HCT116 (cell line): ENCODE measurements around the gene TXNDC12. TPM values are rescaled to one million over a fixed set of nuclear protein-coding genes. Genes with fewer than 3 reads are reported as not detected.
A peak's percentile ranks its signal among the peaks of the same experiment; 100 is the strongest.

ENCODE experiments used
- ATAC-seq: fragments of 200-7000 bp; cut with Tn5 transposase; 2 replicates; pipeline ENCODE4 v1.9.1; 2020; ENCODE audit warnings: mild to moderate bottlenecking, moderate library complexity
- BruUV-seq: library from RNA; stranded (reverse); fragments of 400-500 nt; replicated peaks from 2 replicates; lab custom pipeline; 2021; lab: Mats Ljungman, UMichigan
- CTCF ChIA-PET: fragments of 300-600 bp; sonication (Branson Sonifier 250); formaldehyde crosslinking; loops from one replicate; lab custom pipeline; 2021; ENCODE audit warnings: antibody characterized with exemption; lab: Charles Lee
- POLR2A ChIA-PET: fragments of 300-600, 350-600 bp; sonication (Branson Sonifier 250); formaldehyde crosslinking; loops from one replicate; lab custom pipeline; 2021; ENCODE audit warnings: antibody characterized with exemption; lab: Charles Lee
- RAD21 ChIA-PET, 2 experiments: fragments of 300-600 bp; sonication (Branson Sonifier 250); formaldehyde crosslinking; loops; one replicate each; lab custom pipeline; 2023; ENCODE audit warnings: low total read pairs in 2 of 2; ENCODE audit not compliant: uncharacterized antibody in 2 of 2, unreplicated experiment in 2 of 2, low non-redundant PET in 1 of 2; lab: Charles Lee
- DNase-seq: peaks from one replicate; pipeline ENCODE4 v3.0.0-alpha.2; 2010; ENCODE audit warnings: low read depth, low spot score
- H2AFZ ChIP-seq: fragments of 200-600 bp; shearing (Covaris generic), sonication (generic); 2 replicates; pipeline ENCODE4 v1.6.1; 2017; ENCODE audit warnings: low read depth, mixed run types, mixed read lengths, antibody characterized with exemption, low read length; ENCODE audit not compliant: poor library complexity, severe bottlenecking
- H3K27ac ChIP-seq: 2 replicates; pipeline ENCODE4 v1.5.1; 2012; ENCODE audit warnings: low read depth, low read length
- H3K27me3 ChIP-seq: fragments of 200-600 bp; sonication (generic); 2 replicates; pipeline ENCODE4 v1.6.1; 2016; ENCODE audit warnings: mixed run types, low read length, mixed read lengths; ENCODE audit not compliant: insufficient read depth
- H3K36me3 ChIP-seq, 2 experiments: fragments of 200-500 bp in 1 of 2; fragments of 200-600 bp in 1 of 2; sonication (Bioruptor generic) in 1 of 2; sonication (generic) in 1 of 2; 2 replicates each; pipeline versions ENCODE4 v1.5.1 to v1.6.1; 2014 to 2016; ENCODE audit warnings: low read length in 2 of 2, inconsistent platforms in 1 of 2, mixed read lengths in 1 of 2, mixed run types in 1 of 2; ENCODE audit not compliant: insufficient read depth in 2 of 2, control insufficient read depth in 1 of 2
- H3K4me1 ChIP-seq, 2 experiments: fragments of 200-600 bp in 1 of 2; sonication (generic) in 1 of 2; 2 replicates each; pipeline versions ENCODE4 v1.5.1 to v1.6.1; 2012 to 2017; ENCODE audit warnings: low read length in 2 of 2, inconsistent platforms in 1 of 2, mild to moderate bottlenecking in 1 of 2, mixed read lengths in 1 of 2, mixed run types in 1 of 2, moderate library complexity in 1 of 2; ENCODE audit not compliant: insufficient read depth in 2 of 2, control insufficient read depth in 1 of 2
- H3K4me2 ChIP-seq: fragments of 200-600 bp; sonication (generic); 2 replicates; pipeline ENCODE4 v1.6.1; 2017; ENCODE audit warnings: mixed run types, low read length, mixed read lengths
- H3K4me3 ChIP-seq, 2 experiments: fragments of 200-600 bp in 1 of 2; sonication (generic) in 1 of 2; replicated peaks in 1 of 2; 2 replicates each; pipeline ENCODE4 v1.5.1; 2011 to 2016; ENCODE audit warnings: low read length in 2 of 2, control low read depth in 1 of 2, low read depth in 1 of 2, mild to moderate bottlenecking in 1 of 2, mixed read lengths in 1 of 2, mixed run types in 1 of 2
- H3K79me2 ChIP-seq: fragments of 200-600 bp; sonication (generic); 2 replicates; pipeline ENCODE4 v1.6.1; 2017; ENCODE audit warnings: mild to moderate bottlenecking, mixed run types, low read length, moderate library complexity, mixed read lengths; ENCODE audit not compliant: insufficient read depth
- H3K9ac ChIP-seq: fragments of 200-600 bp; sonication (generic); 2 replicates; pipeline ENCODE4 v1.6.1; 2016; ENCODE audit warnings: low read length, mixed read lengths
- H3K9me2 ChIP-seq: fragments of 200-600 bp; sonication (generic), shearing (Covaris generic); 2 replicates; pipeline ENCODE4 v1.6.1; 2017; ENCODE audit warnings: mixed run types, mild to moderate bottlenecking, moderate library complexity; ENCODE audit not compliant: insufficient read depth
- H3K9me3 ChIP-seq, 2 experiments: fragments of 200-500 bp in 1 of 2; fragments of 200-600 bp in 1 of 2; sonication (Bioruptor generic) in 1 of 2; sonication (generic) in 1 of 2; 2 replicates each; pipeline ENCODE4 v1.6.1; 2014 to 2017; ENCODE audit warnings: low read length in 2 of 2, mixed read lengths in 2 of 2, inconsistent platforms in 1 of 2, low read depth in 1 of 2, mild to moderate bottlenecking in 1 of 2, mixed run types in 1 of 2, moderate library complexity in 1 of 2; ENCODE audit not compliant: control insufficient read depth in 1 of 2, insufficient read depth in 1 of 2
- H4K20me1 ChIP-seq: fragments of 200-600 bp; sonication (generic), shearing (Covaris generic); 2 replicates; pipeline ENCODE4 v1.6.1; 2017; ENCODE audit warnings: mixed run types, mild to moderate bottlenecking, moderate library complexity; ENCODE audit not compliant: insufficient read depth
- CBX3 ChIP-seq: IDR thresholded peaks from 2 replicates; pipeline ENCODE4 v1.6.1; 2012; ENCODE audit warnings: low read depth
- EGR1 ChIP-seq: IDR thresholded peaks from 2 replicates; pipeline ENCODE4 v1.6.1; 2012; ENCODE audit warnings: low read depth
- ELF1 ChIP-seq: IDR thresholded peaks from 2 replicates; pipeline ENCODE4 v1.6.1; 2012; ENCODE audit warnings: low read depth, borderline replicate concordance
- EZH2 ChIP-seq: fragments of 200-600 bp; sonication (generic); IDR thresholded peaks from 2 replicates; pipeline ENCODE4 v1.6.1; 2017; ENCODE audit warnings: antibody characterized with exemption, mixed run types
- EZH2phosphoT487 ChIP-seq: fragments of 200-600 bp; IDR thresholded peaks from 2 replicates; pipeline ENCODE4 v1.6.1; 2018; ENCODE audit warnings: antibody characterized with exemption, borderline replicate concordance
- POLR2AphosphoS5 ChIP-seq: IDR thresholded peaks from 2 replicates; pipeline ENCODE4 v1.6.1; 2011; ENCODE audit warnings: mild to moderate bottlenecking, low read depth, low read length, moderate library complexity
- RAD21 ChIP-seq: IDR thresholded peaks from 2 replicates; pipeline ENCODE4 v1.6.1; 2012; ENCODE audit warnings: low read depth, mild to moderate bottlenecking
- SIN3A ChIP-seq: IDR thresholded peaks from 2 replicates; pipeline ENCODE4 v1.6.1; 2012; ENCODE audit warnings: low read depth
- SRF ChIP-seq: IDR thresholded peaks from 2 replicates; pipeline ENCODE4 v1.6.1; 2012; ENCODE audit warnings: low read depth
- TCF7L2 ChIP-seq: IDR thresholded peaks from 2 replicates; pipeline ENCODE4 v1.7.0; 2011; ENCODE audit warnings: borderline replicate concordance, inconsistent platforms; ENCODE audit not compliant: insufficient read depth, insufficient read length; ENCODE audit errors: extremely low read depth
- YY1 ChIP-seq: IDR thresholded peaks from 2 replicates; pipeline ENCODE4 v1.6.1; 2011; ENCODE audit warnings: low read length, low read depth, moderate library complexity, mild to moderate bottlenecking; ENCODE audit not compliant: insufficient replicate concordance; ENCODE audit errors: extremely low read depth
- ZFX ChIP-seq: fragments of 450-650 bp; IDR thresholded peaks from 2 replicates; pipeline ENCODE4 v1.6.1; 2017
- ZNF274 ChIP-seq: fragments of 200-500 bp; sonication (Bioruptor generic); IDR thresholded peaks from 2 replicates; pipeline ENCODE4 v1.6.1; 2014; ENCODE audit warnings: mild to moderate bottlenecking, low read depth, low read length, inconsistent platforms
- intact Hi-C: fragments of 100-400 bp; cut with micrococcal nuclease; formaldehyde crosslinking; loops from 2 replicates; pipeline ENCODE4 v1.10.0; 2022
- total RNA-seq: library from RNA; stranded (reverse); gene quantifications from one replicate; pipeline ENCODE4 v1.2.1, GENCODE V29; 2021; ENCODE audit not compliant: unreplicated experiment
- TF ChIP-seq, protein P1 (sequence below): IDR thresholded peaks from 2 replicates; pipeline ENCODE4 v1.6.1; 2012
- TF ChIP-seq, protein P2 (sequence below): IDR thresholded peaks from 2 replicates; pipeline ENCODE4 v1.6.1; 2012; ENCODE audit warnings: low read depth

TXNDC12 gene
- total RNA-seq, 1 experiment from 2014 or later = 82.8 TPM

DNA sequence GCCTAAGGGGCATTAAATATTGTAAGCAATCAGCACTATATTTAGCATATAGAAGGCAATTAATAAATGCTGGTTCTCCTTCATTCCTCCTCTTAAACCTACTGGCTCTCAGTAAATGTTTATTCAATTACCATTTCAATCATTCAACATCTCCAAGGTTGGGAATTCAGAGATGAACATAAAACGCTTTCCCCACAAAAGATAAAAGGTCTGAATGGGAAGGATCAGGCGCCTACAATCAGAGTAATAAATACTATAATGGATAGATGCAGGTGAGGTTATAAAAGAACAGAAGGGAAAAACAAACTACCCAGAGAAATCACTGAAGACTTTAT lies 21.0 kb downstream of the TXNDC12 start:
- Histone ChIP-seq H3K4me1 (peaks cover 5 to 17% of the 10 kb centered on the region in 2 experiments; a peak in 2 of 4 replicates), H3K9me2 (no peaks in the 10 kb centered on the region), H3K9ac (peak overlapping the region; percentile 92), H4K20me1 (no peaks in the 10 kb centered on the region), H3K9me3 (no peaks in the 10 kb centered on the region), H3K4me2 (peak overlapping the region; percentile 87), H3K27me3 (no peaks in the 10 kb centered on the region), H2AFZ (peak overlapping the region; percentile 14), H3K36me3 (peaks cover 0 to 6% of the 10 kb centered on the region in 2 experiments; a peak in 3 of 4 replicates), H3K27ac (peak overlapping the region; percentile 78), H3K4me3 (peak overlapping the region; percentile 87 to 91), H3K79me2 (peaks cover 42% of the 10 kb centered on the region)
- ChIA-PET CTCF (no interaction called here), POLR2A (interaction anchor here (2.4 kb wide), 1 partner anchor 21 kb away, joined by 9 read pairs; the partner anchor contains the start of gene TXNDC12), RAD21 (no interaction called here)
- intact Hi-C loops = no loop called here
- no TSS peak for BruUV-seq
- ATAC-seq = no peak
- TF ChIP-seq EGR1 = 0 out of 2 replicates have a peak, but pooled peaks have one; percentile 19
- TF ChIP-seq SRF = no peak
- DNase-seq = no peak

DNA sequence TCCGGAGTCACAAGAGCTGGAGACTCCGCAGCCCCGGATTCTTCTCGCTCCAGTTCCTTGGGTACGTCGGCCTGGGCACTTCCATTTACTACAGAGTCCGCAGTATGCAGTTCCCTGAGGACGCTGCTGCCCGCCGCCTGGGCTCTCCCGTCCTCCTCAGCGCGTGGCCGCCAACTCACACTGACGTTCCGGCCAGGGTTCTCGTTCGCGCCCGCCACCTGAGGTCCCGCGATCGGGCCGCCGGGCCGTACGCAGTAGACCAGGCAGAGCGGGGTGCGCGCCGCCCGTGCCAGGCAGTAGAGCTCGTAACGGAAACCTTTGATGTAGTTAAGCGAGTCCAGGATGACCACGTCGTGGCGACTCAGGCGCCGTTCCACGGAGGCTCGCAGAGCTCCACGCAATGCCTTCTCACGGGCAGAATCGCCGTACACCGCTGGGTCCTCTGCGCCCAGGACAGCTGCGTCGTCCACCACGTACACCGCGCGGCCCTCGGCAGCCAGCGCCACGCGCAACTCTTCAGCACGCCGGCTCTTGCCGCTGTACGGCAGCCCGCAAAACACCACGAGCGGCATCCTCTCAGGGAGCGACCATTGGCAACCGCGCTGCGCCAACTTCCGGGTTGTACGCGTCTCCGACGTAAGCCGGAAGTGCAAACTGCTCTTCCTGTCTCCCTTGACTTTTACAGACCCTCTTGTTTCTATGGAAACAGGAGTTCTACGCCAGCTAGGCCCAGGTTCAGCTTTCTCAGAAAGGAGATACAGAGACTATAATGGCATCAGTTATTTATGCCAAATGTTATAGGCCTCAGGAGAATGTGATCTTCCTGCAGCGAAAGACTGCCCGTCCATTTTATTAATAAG lies 21.6 kb downstream of the TXNDC12 start, which contains the start of gene KTI12:
TSS of gene KTI12 (minus strand) at position 621 of the 860 bp plus-strand sequence. CDS start at position 572, 49 bp downstream.
- peak within 1 kb of the TSS; percentile 78 for H3K27ac ChIP-seq
- no peak for TF ChIP-seq SRF
- peak; percentile 61 for TF ChIP-seq ZFX
- no peak for TF ChIP-seq ZNF274
- TF ChIP-seq EGR1 = no peak
- TF ChIP-seq, protein P1, sequence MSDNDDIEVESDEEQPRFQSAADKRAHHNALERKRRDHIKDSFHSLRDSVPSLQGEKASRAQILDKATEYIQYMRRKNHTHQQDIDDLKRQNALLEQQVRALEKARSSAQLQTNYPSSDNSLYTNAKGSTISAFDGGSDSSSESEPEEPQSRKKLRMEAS = peak; percentile 89
- peak; percentile 56 for TF ChIP-seq SIN3A
- TF ChIP-seq TCF7L2 = peak; percentile 75
- TF ChIP-seq RAD21 = no peak
- peak; percentile 98 for TF ChIP-seq ELF1
- TF ChIP-seq CBX3 = no peak; the same call in 1 of the 2 replicates
- TF ChIP-seq, protein P2, sequence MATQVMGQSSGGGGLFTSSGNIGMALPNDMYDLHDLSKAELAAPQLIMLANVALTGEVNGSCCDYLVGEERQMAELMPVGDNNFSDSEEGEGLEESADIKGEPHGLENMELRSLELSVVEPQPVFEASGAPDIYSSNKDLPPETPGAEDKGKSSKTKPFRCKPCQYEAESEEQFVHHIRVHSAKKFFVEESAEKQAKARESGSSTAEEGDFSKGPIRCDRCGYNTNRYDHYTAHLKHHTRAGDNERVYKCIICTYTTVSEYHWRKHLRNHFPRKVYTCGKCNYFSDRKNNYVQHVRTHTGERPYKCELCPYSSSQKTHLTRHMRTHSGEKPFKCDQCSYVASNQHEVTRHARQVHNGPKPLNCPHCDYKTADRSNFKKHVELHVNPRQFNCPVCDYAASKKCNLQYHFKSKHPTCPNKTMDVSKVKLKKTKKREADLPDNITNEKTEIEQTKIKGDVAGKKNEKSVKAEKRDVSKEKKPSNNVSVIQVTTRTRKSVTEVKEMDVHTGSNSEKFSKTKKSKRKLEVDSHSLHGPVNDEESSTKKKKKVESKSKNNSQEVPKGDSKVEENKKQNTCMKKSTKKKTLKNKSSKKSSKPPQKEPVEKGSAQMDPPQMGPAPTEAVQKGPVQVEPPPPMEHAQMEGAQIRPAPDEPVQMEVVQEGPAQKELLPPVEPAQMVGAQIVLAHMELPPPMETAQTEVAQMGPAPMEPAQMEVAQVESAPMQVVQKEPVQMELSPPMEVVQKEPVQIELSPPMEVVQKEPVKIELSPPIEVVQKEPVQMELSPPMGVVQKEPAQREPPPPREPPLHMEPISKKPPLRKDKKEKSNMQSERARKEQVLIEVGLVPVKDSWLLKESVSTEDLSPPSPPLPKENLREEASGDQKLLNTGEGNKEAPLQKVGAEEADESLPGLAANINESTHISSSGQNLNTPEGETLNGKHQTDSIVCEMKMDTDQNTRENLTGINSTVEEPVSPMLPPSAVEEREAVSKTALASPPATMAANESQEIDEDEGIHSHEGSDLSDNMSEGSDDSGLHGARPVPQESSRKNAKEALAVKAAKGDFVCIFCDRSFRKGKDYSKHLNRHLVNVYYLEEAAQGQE = no peak
- TF ChIP-seq EZH2phosphoT487 = no peak
- TF ChIP-seq YY1 = peak; percentile 92
- peak; percentile 89 for TF ChIP-seq POLR2AphosphoS5
- no peak for TF ChIP-seq EZH2

More for the DNA sequence above, 21.6 kb downstream of the TXNDC12 start, which contains the start of gene KTI12:
- H3K79me2 ChIP-seq = peaks cover 42% of the 10 kb centered on the region
- no peaks in the 10 kb centered on the region for H3K9me3 ChIP-seq
- CTCF ChIA-PET = no interaction called here
- no peaks in the 10 kb centered on the region for H3K27me3 ChIP-seq
- peak within 1 kb of the TSS; percentile 92 for H3K9ac ChIP-seq
- peaks cover 5 to 17% of the 10 kb centered on the region in 2 experiments; a peak in 2 of 4 replicates for H3K4me1 ChIP-seq
- ATAC-seq (peak; percentile 96), DNase-seq (peak; percentile 73)
- POLR2A ChIA-PET = interaction anchor here (2.4 kb wide), 1 partner anchor 22 kb away, joined by 9 read pairs; the partner anchor contains the start of gene TXNDC12
- TSS peak; percentile 66 for BruUV-seq
- intact Hi-C loops = no loop called here
- peak within 1 kb of the TSS; percentile 87 for H3K4me2 ChIP-seq
- H4K20me1 ChIP-seq = no peaks in the 10 kb centered on the region
- no peaks in the 10 kb centered on the region for H3K9me2 ChIP-seq
- RAD21 ChIA-PET = no interaction called here
- peak within 1 kb of the TSS; percentile 14 for H2AFZ ChIP-seq
- peak within 1 kb of the TSS; percentile 87 to 91 for H3K4me3 ChIP-seq
- peaks cover 0 to 3% of the 10 kb centered on the region in 2 experiments; a peak in 2 of 4 replicates for H3K36me3 ChIP-seq
